Mucosa of descending colon (tissue), 3 donors: Measurements from ENCODE around the gene UST. TPM values are rescaled to one million over a fixed set of nuclear protein-coding genes. Genes with fewer than 3 reads are reported as not detected.

Experiments
- ATAC-seq: fragments of 200-7000 bp; cut with Tn5 transposase; one replicate; pipeline ENCODE4 v1.9.1; 2020; ENCODE audit warnings: mild to moderate bottlenecking, moderate library complexity
- DNase-seq, 3 donors: peaks; one replicate each; pipeline ENCODE4 v3.0.0-alpha.2; 2020
- H3K36me3 ChIP-seq: fragments of 200-600 bp; one replicate; pipeline ENCODE4 v1.8.0; 2021; ENCODE audit warnings: low read depth, mild to moderate bottlenecking
- H3K4me1 ChIP-seq: fragments of 200-600 bp; one replicate; pipeline ENCODE4 v1.8.0; 2021; ENCODE audit warnings: low read depth, mild to moderate bottlenecking
- H3K4me3 ChIP-seq: fragments of 200-600 bp; one replicate; pipeline ENCODE4 v1.8.0; 2021; ENCODE audit warnings: mild to moderate bottlenecking
- H3K9me3 ChIP-seq: fragments of 200-600 bp; one replicate; pipeline ENCODE4 v1.8.0; 2021; ENCODE audit warnings: mild to moderate bottlenecking
- CTCF ChIP-seq: fragments of 200-600 bp; IDR thresholded peaks from one replicate; pipeline ENCODE4 v1.8.0; 2022; ENCODE audit warnings: antibody characterized with exemption, mild to moderate bottlenecking
- intact Hi-C, 2 donors: fragments of 100-400 bp; cut with DNase I in 1 of 2; cut with micrococcal nuclease in 1 of 2; formaldehyde crosslinking; loops; one replicate each; pipeline versions ENCODE4 v1.11.0 to v1.11.1; 2022; cut with DNase I, micrococcal nuclease
- total RNA-seq, 3 donors: library from RNA; stranded (reverse); fragmentation: NEBNext Ultra II Directional in 2 of 3; extraction: Animal tissue kit (Norgen Biotek cat#: 25700) in 2 of 3; gene quantifications; one replicate each; pipeline versions ENCODE4 v1.2.1 to v1.2.4, GENCODE V29; 2021 to 2023
- donor health status: DM: no; HTN: no; CAD: no; lungs with moderate emphysema.
- donor health status: DM: no; HTN: no; CAD: no.
- donor health status: DM: no; HTN: yes; CAD: no.

The UST gene
- total RNA-seq, 3 donors from 2014 or later = 1.1 to 16.2 (median 2.1) TPM

- Histone ChIP-seq H3K4me1 (no peaks in the 10 kb centered on the region), H3K36me3 (no peaks in the 10 kb centered on the region), H3K4me3 (no peak overlapping the region), H3K9me3 (no peaks in the 10 kb centered on the region)
- TF ChIP-seq CTCF = no peak
- ATAC-seq = peak; percentile 71
- intact Hi-C loops = no loop called here
- DNase-seq = peak in 1 of 3 donors; percentile 28
Measured at GRCh38 chr6:149012040-149012545, 265.3 kb downstream of the UST start.

- Histone ChIP-seq H3K4me3 (no peak overlapping the region), H3K4me1 (no peaks in the 10 kb centered on the region), H3K9me3 (no peaks in the 10 kb centered on the region), H3K36me3 (no peaks in the 10 kb centered on the region)
- DNase-seq = no peak
- ATAC-seq = no peak
- TF ChIP-seq CTCF = no peak
- intact Hi-C loops = no loop called here
Measured at GRCh38 chr6:149013586-149014344, 266.9 kb downstream of the UST start.

GRCh38 chr6:149014631-149015534 lies 268.1 kb downstream of the UST start:
- ATAC-seq (no peak), DNase-seq (no peak)
- Histone ChIP-seq H3K4me3 (no peak overlapping the region), H3K36me3 (no peaks in the 10 kb centered on the region), H3K4me1 (no peaks in the 10 kb centered on the region), H3K9me3 (no peaks in the 10 kb centered on the region)
- intact Hi-C loops = no loop called here
- TF ChIP-seq CTCF = no peak

- Histone ChIP-seq H3K9me3 (no peaks in the 10 kb centered on the region), H3K4me3 (no peak overlapping the region), H3K36me3 (no peaks in the 10 kb centered on the region), H3K4me1 (no peaks in the 10 kb centered on the region)
- no peak for TF ChIP-seq CTCF
- ATAC-seq (no peak), DNase-seq (no peak)
- intact Hi-C loops = no loop called here
Measured at GRCh38 chr6:149015535-149016525, 269.0 kb downstream of the UST start.

GRCh38 chr6:149016716-149017115 lies 269.9 kb downstream of the UST start:
- TF ChIP-seq CTCF = no peak
- DNase-seq = no peak
- ATAC-seq = no peak
- no peaks in the 10 kb centered on the region for H3K36me3 ChIP-seq
- H3K9me3 ChIP-seq = no peaks in the 10 kb centered on the region
- H3K4me3 ChIP-seq = no peak overlapping the region
- intact Hi-C loops = no loop called here
- no peaks in the 10 kb centered on the region for H3K4me1 ChIP-seq
